SK-N-MC (cell line): ENCODE data around the gene TLCD3A.

Experiments used
- EZH2 ChIP-seq: fragments of 200-600 bp; sonication (generic); IDR thresholded peaks from one replicate; pipeline ENCODE4 v1.6.1; 2017; ENCODE audit warnings: antibody characterized with exemption
- POLR2AphosphoS5 ChIP-seq: IDR thresholded peaks from 2 replicates; pipeline ENCODE4 v1.6.1; 2012; ENCODE audit warnings: mild to moderate bottlenecking, low read depth, low read length, borderline replicate concordance

DNA sequence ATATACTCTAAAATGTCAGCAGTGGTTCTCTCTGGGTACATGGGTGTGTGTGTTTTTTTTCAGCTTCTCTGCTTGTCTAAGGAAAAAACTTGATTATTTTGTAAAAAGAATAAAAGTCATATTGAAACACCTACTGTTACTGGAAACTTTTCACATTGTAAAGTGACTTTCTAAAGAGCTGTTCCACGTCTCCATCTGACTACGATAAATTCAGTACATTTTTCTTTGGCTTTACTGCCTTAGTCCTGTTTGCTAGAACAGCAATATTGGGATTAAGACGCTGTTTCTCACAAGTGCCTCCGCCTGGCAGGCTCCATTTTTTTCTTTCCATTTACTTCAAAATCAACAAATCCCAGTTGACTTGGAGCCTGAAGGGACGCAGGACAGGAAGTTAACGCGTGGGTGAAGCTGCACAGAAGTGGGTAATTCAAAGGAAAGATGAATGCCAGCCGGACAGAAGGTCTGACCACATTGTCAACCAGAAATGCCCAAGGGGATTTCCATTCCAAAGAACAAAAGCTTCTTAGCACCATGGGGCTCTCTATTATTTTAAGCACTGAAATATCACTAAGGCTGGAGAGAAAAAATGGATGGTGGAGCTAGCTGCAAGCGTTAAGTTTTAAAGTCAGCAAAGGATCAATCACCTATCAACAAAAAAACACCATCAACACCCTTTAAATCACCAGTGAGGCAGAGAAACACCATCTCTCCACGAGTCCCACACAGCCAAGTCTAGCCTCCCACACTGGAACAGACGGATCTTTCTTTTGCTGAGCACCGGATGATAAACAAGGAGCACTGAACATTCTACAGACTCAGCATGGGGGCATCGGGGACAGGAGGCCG is 41.3 kb downstream of the TLCD3A start:
- TF ChIP-seq POLR2AphosphoS5 (no peak), EZH2 (no peak)
